Cardiac fibroblast (primary cell): ENCODE results near the gene CALM3.

ENCODE experiments used
- DNase-seq, 2 donors: peaks; one replicate each; pipeline versions ENCODE4 v3.0.0 to v3.0.0-alpha.2; 2010; ENCODE audit warnings: low read depth in 2 of 2
- H3K4me3 ChIP-seq, 2 donors: replicated peaks in 1 of 2; 1 replicate in 1 of 2; 2 replicates in 1 of 2; pipeline ENCODE4 v1.5.1; 2011; ENCODE audit warnings: low read depth in 2 of 2, low read length in 2 of 2, mild to moderate bottlenecking in 2 of 2, moderate library complexity in 1 of 2
- CTCF ChIP-seq: IDR thresholded peaks from one replicate; pipeline ENCODE4 v1.5.1; 2011; ENCODE audit warnings: low read depth, mild to moderate bottlenecking, low read length, inconsistent platforms

CALM3 gene

GRCh38 chr19:46646402-46646801 is 45.3 kb downstream of the CALM3 start:
- TF ChIP-seq CTCF, result no peak
- DNase-seq, result no peak

GRCh38 chr19:46648060-46648960 is 47.2 kb downstream of the CALM3 start:
- DNase-seq, result no peak
- H3K4me3 ChIP-seq, result no peak overlapping the region
- no peak for TF ChIP-seq CTCF

More at GRCh38 chr19:46646402-46646801, 45.3 kb downstream of the CALM3 start:
- H3K4me3 ChIP-seq, result no peak overlapping the region

- H3K4me3 ChIP-seq, result no peak overlapping the region
- TF ChIP-seq CTCF, result no peak
Measured at GRCh38 chr19:46648961-46649960, 48.1 kb downstream of the CALM3 start.

GRCh38 chr19:46650445-46650844 is 49.3 kb downstream of the CALM3 start:
- no peak for DNase-seq
- no peak overlapping the region for H3K4me3 ChIP-seq
- no peak for TF ChIP-seq CTCF

More at GRCh38 chr19:46648961-46649960, 48.1 kb downstream of the CALM3 start:
- DNase-seq, result no peak

GRCh38 chr19:46654621-46655152 is 53.6 kb downstream of the CALM3 start:
- H3K4me3 ChIP-seq, result no peak overlapping the region
- DNase-seq, result no peak
- TF ChIP-seq CTCF, result no peak

- no peak for TF ChIP-seq CTCF
- no peak for DNase-seq
- H3K4me3 ChIP-seq, result no peak overlapping the region
Measured at GRCh38 chr19:46656541-46656940, 55.4 kb downstream of the CALM3 start.
